IMR-90 (cell line): ENCODE data around the gene RASGRF1.

Source experiments
- CEBPB ChIP-seq: IDR thresholded peaks from 2 replicates; pipeline ENCODE4 v1.6.1; 2012; ENCODE audit warnings: low read depth, low read length, improper control_type of control experiment
- FOS ChIP-seq: fragments of 150-350 bp; IDR thresholded peaks from 2 replicates; pipeline ENCODE4 v1.6.1; 2016; ENCODE audit warnings: low read depth, low read length
- MAZ ChIP-seq: IDR thresholded peaks from 2 replicates; pipeline ENCODE4 v1.6.1; 2012; ENCODE audit warnings: low read depth, mild to moderate bottlenecking, low read length, improper control_type of control experiment, moderate library complexity, borderline replicate concordance
- POLR2A ChIP-seq: IDR thresholded peaks from 2 replicates; pipeline ENCODE4 v1.6.1; 2012; ENCODE audit warnings: mild to moderate bottlenecking, low read depth, low read length
- SMC3 ChIP-seq: fragments of 150-350 bp; IDR thresholded peaks from 2 replicates; pipeline ENCODE4 v1.6.1; 2016; ENCODE audit warnings: low read depth, mild to moderate bottlenecking, antibody characterized with exemption, low read length, moderate library complexity
- TF ChIP-seq, protein P1 (sequence below): conservative IDR thresholded peaks from 2 replicates; pipeline ENCODE4 v1.5.1; 2012; ENCODE audit warnings: mild to moderate bottlenecking, low read depth, low read length, improper control_type of control experiment
- TF ChIP-seq, protein P2 (sequence below): fragments of 150-350 bp; IDR thresholded peaks from 2 replicates; pipeline ENCODE4 v1.6.1; 2016; ENCODE audit warnings: low read depth, mild to moderate bottlenecking, low read length, moderate library complexity, borderline replicate concordance
- TF ChIP-seq, protein P3 (sequence below): fragments of 150-350 bp; IDR thresholded peaks from 2 replicates; pipeline ENCODE4 v1.6.1; 2017; ENCODE audit warnings: mild to moderate bottlenecking, antibody characterized with exemption, low read length, low read depth

DNA sequence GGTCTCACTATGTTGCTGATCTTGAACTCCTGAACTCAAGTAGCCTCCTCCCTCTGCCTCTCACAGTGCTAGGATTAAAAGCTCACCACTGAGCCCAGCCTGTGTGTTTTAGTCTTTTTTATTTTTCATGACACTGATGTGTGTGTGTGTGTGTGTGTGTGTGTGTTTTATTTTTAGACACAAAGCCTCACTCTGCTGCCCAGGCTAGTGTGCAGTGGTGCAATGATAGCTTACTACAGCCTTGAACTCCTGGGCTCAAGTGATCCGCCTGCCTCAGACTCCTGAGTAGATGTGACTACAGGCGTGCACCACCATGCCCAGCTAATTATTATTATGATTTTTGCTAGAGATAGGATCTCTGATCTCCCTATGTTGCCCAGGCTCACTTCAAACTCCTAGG lies 122.5 kb downstream of the RASGRF1 start:
- TF ChIP-seq FOS (no peak), POLR2A (no peak), MAZ (no peak), CEBPB (no peak), SMC3 (no peak)
- TF ChIP-seq, protein P1, sequence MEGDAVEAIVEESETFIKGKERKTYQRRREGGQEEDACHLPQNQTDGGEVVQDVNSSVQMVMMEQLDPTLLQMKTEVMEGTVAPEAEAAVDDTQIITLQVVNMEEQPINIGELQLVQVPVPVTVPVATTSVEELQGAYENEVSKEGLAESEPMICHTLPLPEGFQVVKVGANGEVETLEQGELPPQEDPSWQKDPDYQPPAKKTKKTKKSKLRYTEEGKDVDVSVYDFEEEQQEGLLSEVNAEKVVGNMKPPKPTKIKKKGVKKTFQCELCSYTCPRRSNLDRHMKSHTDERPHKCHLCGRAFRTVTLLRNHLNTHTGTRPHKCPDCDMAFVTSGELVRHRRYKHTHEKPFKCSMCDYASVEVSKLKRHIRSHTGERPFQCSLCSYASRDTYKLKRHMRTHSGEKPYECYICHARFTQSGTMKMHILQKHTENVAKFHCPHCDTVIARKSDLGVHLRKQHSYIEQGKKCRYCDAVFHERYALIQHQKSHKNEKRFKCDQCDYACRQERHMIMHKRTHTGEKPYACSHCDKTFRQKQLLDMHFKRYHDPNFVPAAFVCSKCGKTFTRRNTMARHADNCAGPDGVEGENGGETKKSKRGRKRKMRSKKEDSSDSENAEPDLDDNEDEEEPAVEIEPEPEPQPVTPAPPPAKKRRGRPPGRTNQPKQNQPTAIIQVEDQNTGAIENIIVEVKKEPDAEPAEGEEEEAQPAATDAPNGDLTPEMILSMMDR: no peak
- TF ChIP-seq, protein P2, sequence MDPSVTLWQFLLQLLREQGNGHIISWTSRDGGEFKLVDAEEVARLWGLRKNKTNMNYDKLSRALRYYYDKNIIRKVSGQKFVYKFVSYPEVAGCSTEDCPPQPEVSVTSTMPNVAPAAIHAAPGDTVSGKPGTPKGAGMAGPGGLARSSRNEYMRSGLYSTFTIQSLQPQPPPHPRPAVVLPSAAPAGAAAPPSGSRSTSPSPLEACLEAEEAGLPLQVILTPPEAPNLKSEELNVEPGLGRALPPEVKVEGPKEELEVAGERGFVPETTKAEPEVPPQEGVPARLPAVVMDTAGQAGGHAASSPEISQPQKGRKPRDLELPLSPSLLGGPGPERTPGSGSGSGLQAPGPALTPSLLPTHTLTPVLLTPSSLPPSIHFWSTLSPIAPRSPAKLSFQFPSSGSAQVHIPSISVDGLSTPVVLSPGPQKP: no peak
- TF ChIP-seq, protein P3, sequence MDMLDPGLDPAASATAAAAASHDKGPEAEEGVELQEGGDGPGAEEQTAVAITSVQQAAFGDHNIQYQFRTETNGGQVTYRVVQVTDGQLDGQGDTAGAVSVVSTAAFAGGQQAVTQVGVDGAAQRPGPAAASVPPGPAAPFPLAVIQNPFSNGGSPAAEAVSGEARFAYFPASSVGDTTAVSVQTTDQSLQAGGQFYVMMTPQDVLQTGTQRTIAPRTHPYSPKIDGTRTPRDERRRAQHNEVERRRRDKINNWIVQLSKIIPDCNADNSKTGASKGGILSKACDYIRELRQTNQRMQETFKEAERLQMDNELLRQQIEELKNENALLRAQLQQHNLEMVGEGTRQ: no peak
